Measurements from ENCODE around the gene TMEM132D.

TMEM132D gene

DNA sequence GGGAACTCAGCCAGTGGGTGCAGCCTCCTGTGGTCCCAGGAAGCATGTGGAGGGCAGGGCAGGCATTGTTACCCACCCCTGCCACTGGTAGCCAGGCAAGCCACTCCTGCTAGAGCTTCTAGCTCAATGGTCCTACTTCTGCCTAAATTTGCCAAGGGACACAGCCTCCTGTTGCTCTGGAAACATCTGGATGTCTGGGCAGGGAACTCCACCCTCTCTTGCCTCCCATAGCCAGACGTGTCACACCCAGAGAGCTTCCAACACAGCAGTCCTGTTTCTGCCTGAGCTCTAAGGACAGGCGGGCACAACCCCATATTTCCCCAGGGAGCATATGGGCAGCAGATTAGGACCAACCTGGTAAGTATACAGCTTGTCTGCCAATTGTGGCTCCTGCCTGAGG is 700.4 kb downstream of the TMEM132D start:
- TF ChIP-seq KLF1 (tag by site-specific recombination; IDR thresholded peaks at IDR 0.05) (no peak), TCF7L2 (IDR thresholded peaks at IDR 0.05; ENCODE audit: borderline replicate concordance, low read depth, low read length) (no peak), ZNF473 (tag by site-specific recombination; IDR thresholded peaks at IDR 0.05) (no peak)
- ChIA-PET POLR2A (no interaction called here), CTCF (no interaction called here)
- Histone ChIP-seq H3K4me3 (ENCODE audit: low read depth, low read length) (no peak overlapping the region), H3K9me3 (ENCODE audit: control insufficient read depth, insufficient read depth, low read depth, low read length) (no peaks in the 10 kb centered on the region), H3K36me3 (ENCODE audit: control insufficient read depth in 2 of 2, insufficient read depth in 1 of 2, low read length in 2 of 2) (no peaks in the 10 kb centered on the region), H3K27ac (ENCODE audit: extremely low read depth, low read depth, low read length) (no peak overlapping the region), H3K4me1 (ENCODE audit: control insufficient read depth, insufficient read depth, low read length) (no peaks in the 10 kb centered on the region)

- H3K9me3 ChIP-seq (ENCODE audit: control insufficient read depth, insufficient read depth, low read depth, low read length), result no peaks in the 10 kb centered on the region
- no peak overlapping the region for H3K4me3 ChIP-seq (ENCODE audit: low read depth, low read length)
- POLR2A ChIA-PET, result no interaction called here
- H3K36me3 ChIP-seq (ENCODE audit: control insufficient read depth in 2 of 2, insufficient read depth in 1 of 2, low read length in 2 of 2), result no peaks in the 10 kb centered on the region
- CTCF ChIA-PET, result no interaction called here
- no peak overlapping the region for H3K27ac ChIP-seq (ENCODE audit: extremely low read depth, low read depth, low read length)
- no peak for TF ChIP-seq EGR2 (tag by site-specific recombination; IDR thresholded peaks at IDR 0.05; ENCODE audit: low read depth)
- no peak for TF ChIP-seq REST (tag by site-specific recombination; IDR thresholded peaks at IDR 0.05)
- TF ChIP-seq ZNF169 (tag by site-specific recombination; IDR thresholded peaks at IDR 0.05), result no peak
- TF ChIP-seq ZNF629 (tag by site-specific recombination; IDR thresholded peaks at IDR 0.05), result no peak
- TF ChIP-seq AEBP2 (tag by site-specific recombination; IDR thresholded peaks at IDR 0.05; ENCODE audit: borderline replicate concordance), result no peak
- TF ChIP-seq, protein P1, sequence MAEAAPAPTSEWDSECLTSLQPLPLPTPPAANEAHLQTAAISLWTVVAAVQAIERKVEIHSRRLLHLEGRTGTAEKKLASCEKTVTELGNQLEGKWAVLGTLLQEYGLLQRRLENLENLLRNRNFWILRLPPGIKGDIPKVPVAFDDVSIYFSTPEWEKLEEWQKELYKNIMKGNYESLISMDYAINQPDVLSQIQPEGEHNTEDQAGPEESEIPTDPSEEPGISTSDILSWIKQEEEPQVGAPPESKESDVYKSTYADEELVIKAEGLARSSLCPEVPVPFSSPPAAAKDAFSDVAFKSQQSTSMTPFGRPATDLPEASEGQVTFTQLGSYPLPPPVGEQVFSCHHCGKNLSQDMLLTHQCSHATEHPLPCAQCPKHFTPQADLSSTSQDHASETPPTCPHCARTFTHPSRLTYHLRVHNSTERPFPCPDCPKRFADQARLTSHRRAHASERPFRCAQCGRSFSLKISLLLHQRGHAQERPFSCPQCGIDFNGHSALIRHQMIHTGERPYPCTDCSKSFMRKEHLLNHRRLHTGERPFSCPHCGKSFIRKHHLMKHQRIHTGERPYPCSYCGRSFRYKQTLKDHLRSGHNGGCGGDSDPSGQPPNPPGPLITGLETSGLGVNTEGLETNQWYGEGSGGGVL (tag by site-specific recombination; IDR thresholded peaks at IDR 0.05), result no peak
- H3K4me1 ChIP-seq (ENCODE audit: control insufficient read depth, insufficient read depth, low read length), result no peaks in the 10 kb centered on the region
Observed at GRCh38 chr12:129202109-129202814, 701.6 kb downstream of the TMEM132D start.

DNA sequence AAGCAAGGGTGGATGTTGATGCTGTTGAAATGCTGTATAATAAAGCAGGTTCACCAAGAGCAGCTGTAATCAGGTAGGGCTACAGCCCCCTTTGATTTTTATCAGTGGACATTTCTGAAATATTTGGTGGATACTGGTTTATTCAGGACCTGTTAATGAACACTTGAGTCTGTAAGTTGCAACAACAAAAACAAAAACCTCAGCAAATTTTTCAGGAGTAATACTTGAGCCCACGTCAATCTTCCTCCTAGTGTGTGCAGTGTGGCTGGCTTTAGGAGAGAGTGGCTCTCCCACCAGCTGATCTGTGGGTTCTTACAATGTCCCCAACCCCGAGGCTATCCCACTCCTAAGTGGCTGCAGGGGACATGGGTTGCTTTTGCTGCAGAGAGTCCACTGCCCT is 702.8 kb downstream of the TMEM132D start:
- POLR2A ChIA-PET, result no interaction called here
- CTCF ChIA-PET, result interaction anchor here (0.5 kb wide), 2 partner anchors 28 to 556 kb away, joined by 3 to 4 read pairs; no protein-coding TSS in a partner anchor
- no peaks in the 10 kb centered on the region for H3K4me1 ChIP-seq (ENCODE audit: control insufficient read depth, insufficient read depth, low read length)
- H3K9me3 ChIP-seq (ENCODE audit: control insufficient read depth, insufficient read depth, low read depth, low read length), result no peaks in the 10 kb centered on the region
- H3K4me3 ChIP-seq (ENCODE audit: low read depth, low read length), result no peak overlapping the region
- no peak overlapping the region for H3K27ac ChIP-seq (ENCODE audit: extremely low read depth, low read depth, low read length)
- H3K36me3 ChIP-seq (ENCODE audit: control insufficient read depth in 2 of 2, insufficient read depth in 1 of 2, low read length in 2 of 2), result no peaks in the 10 kb centered on the region
- TF ChIP-seq ZNF350 (tag by site-specific recombination; IDR thresholded peaks at IDR 0.05) (no peak), KLF10 (tag by site-specific recombination; IDR thresholded peaks at IDR 0.05) (no peak), ZNF654 (tag by site-specific recombination; IDR thresholded peaks at IDR 0.05; ENCODE audit: low read depth) (no peak), AEBP2 (tag by site-specific recombination; IDR thresholded peaks at IDR 0.05; ENCODE audit: borderline replicate concordance) (no peak), SALL2 (tag by site-specific recombination; IDR thresholded peaks at IDR 0.05; ENCODE audit: borderline replicate concordance) (no peak), ZNF16 (tag by site-specific recombination; IDR thresholded peaks at IDR 0.05; ENCODE audit: low read depth) (no peak), MYNN (tag by site-specific recombination; IDR thresholded peaks at IDR 0.05; ENCODE audit: borderline replicate concordance) (no peak), ZNF391 (tag by site-specific recombination; IDR thresholded peaks at IDR 0.05; ENCODE audit: borderline replicate concordance, low read depth) (no peak), ZNF10 (tag by site-specific recombination; IDR thresholded peaks at IDR 0.05) (no peak), ZNF221 (tag by site-specific recombination; IDR thresholded peaks at IDR 0.05; ENCODE audit: borderline replicate concordance) (no peak)
- TF ChIP-seq, protein P2, sequence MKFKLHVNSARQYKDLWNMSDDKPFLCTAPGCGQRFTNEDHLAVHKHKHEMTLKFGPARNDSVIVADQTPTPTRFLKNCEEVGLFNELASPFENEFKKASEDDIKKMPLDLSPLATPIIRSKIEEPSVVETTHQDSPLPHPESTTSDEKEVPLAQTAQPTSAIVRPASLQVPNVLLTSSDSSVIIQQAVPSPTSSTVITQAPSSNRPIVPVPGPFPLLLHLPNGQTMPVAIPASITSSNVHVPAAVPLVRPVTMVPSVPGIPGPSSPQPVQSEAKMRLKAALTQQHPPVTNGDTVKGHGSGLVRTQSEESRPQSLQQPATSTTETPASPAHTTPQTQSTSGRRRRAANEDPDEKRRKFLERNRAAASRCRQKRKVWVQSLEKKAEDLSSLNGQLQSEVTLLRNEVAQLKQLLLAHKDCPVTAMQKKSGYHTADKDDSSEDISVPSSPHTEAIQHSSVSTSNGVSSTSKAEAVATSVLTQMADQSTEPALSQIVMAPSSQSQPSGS (tag by site-specific recombination; IDR thresholded peaks at IDR 0.05; ENCODE audit: low read depth), result no peak

All from HEK293 (cell line).